WTC11 (cell line): ENCODE data around the gene DSTN. TPM values are rescaled to one million over a fixed set of nuclear protein-coding genes. Genes with fewer than 3 reads are reported as not detected.
A peak's percentile ranks its signal among the peaks of the same experiment; 100 is the strongest.

Experiments
- ATAC-seq: fragments of 200-7000 bp; cut with Tn5 transposase; 2 replicates; pipeline ENCODE4 v1.10.0; 2021; ENCODE audit warnings: mild to moderate bottlenecking, moderate library complexity
- CTCF ChIA-PET: fragments of 300-600 bp; sonication (Branson Sonifier 250); formaldehyde crosslinking; loops from one replicate; lab custom pipeline; 2021; ENCODE audit warnings: antibody characterized with exemption; lab: Charles Lee
- POLR2A ChIA-PET: fragments of 350-600 bp; sonication (Branson Sonifier 250); formaldehyde crosslinking; loops from one replicate; lab custom pipeline; 2021; ENCODE audit warnings: antibody characterized with exemption; lab: Charles Lee
- DNase-seq: peaks from one replicate; pipeline ENCODE4 v3.0.0; 2021; ENCODE audit warnings: low spot score
- H3K27ac Mint-ChIP-seq: 2 replicates; pipeline ENCODE4 v1.8.0; 2021; ENCODE audit warnings: mixed read lengths
- H3K27me3 Mint-ChIP-seq: 2 replicates; pipeline ENCODE4 v1.8.0; 2021; ENCODE audit warnings: low read depth, mild to moderate bottlenecking, moderate library complexity, mixed read lengths
- H3K36me3 Mint-ChIP-seq: 2 replicates; pipeline ENCODE4 v1.8.0; 2021; ENCODE audit warnings: mixed read lengths
- H3K4me1 Mint-ChIP-seq: 2 replicates; pipeline ENCODE4 v1.8.0; 2022; ENCODE audit warnings: mixed read lengths
- H3K4me3 Mint-ChIP-seq: 2 replicates; pipeline ENCODE4 v1.8.0; 2021; ENCODE audit warnings: mild to moderate bottlenecking, moderate library complexity, mixed read lengths
- H3K9me3 Mint-ChIP-seq: 2 replicates; pipeline ENCODE4 v1.8.0; 2021; ENCODE audit warnings: mixed read lengths
- ATF1 ChIP-seq: sonication (generic); formaldehyde crosslinking; IDR thresholded peaks from 2 replicates; pipeline ENCODE4 v1.8.1; 2023; ENCODE audit warnings: mild to moderate bottlenecking, moderate library complexity, missing genetic modification reagents
- GABPB1 ChIP-seq: sonication (generic); formaldehyde crosslinking; IDR thresholded peaks from 2 replicates; pipeline ENCODE4 v1.8.1; 2023; ENCODE audit warnings: mild to moderate bottlenecking, missing genetic modification reagents
- JAZF1 ChIP-seq: fragments of 250-450 bp; sonication (Bioruptor Pico); IDR thresholded peaks from 2 replicates; pipeline ENCODE4 v1.9.0; 2021; ENCODE audit warnings: moderate library complexity, mild to moderate bottlenecking, inconsistent platforms
- MXD4 ChIP-seq: fragments of 250-450 bp; sonication (Bioruptor Pico); IDR thresholded peaks from 2 replicates; pipeline ENCODE4 v1.8.0; 2021; ENCODE audit warnings: mild to moderate bottlenecking, moderate library complexity, borderline replicate concordance
- NFYB ChIP-seq: sonication (generic); formaldehyde crosslinking; conservative IDR thresholded peaks from 2 replicates; pipeline ENCODE4 v1.8.0; 2022; ENCODE audit warnings: low read depth, missing genetic modification reagents
- ZNF138 ChIP-seq: sonication (generic); formaldehyde crosslinking; conservative IDR thresholded peaks from 2 replicates; pipeline ENCODE4 v1.8.1; 2022; ENCODE audit warnings: mild to moderate bottlenecking, moderate library complexity, missing genetic modification reagents
- ZNF396 ChIP-seq: fragments of 250-450 bp; sonication (Bioruptor Pico); IDR thresholded peaks from 2 replicates; pipeline ENCODE4 v1.8.0; 2021; ENCODE audit warnings: mild to moderate bottlenecking, moderate library complexity, borderline replicate concordance
- ZNF416 ChIP-seq: fragments of 250-450 bp; sonication (Bioruptor Pico); IDR thresholded peaks from 2 replicates; pipeline ENCODE4 v1.9.0; 2021; ENCODE audit warnings: mild to moderate bottlenecking, inconsistent platforms
- total RNA-seq: library from RNA; stranded (reverse); gene quantifications from 3 replicates; pipeline ENCODE4 v1.2.3, GENCODE V29; 2021
- TF ChIP-seq, protein P1 (sequence below): sonication (generic); formaldehyde crosslinking; IDR thresholded peaks from 2 replicates; pipeline ENCODE4 v1.8.1; 2022; ENCODE audit warnings: low read depth, mild to moderate bottlenecking, moderate library complexity, missing genetic modification reagents, borderline replicate concordance
- TF ChIP-seq, protein P2 (sequence below): sonication (generic); formaldehyde crosslinking; IDR thresholded peaks from 2 replicates; pipeline ENCODE4 v1.8.0; 2022; ENCODE audit warnings: mild to moderate bottlenecking, missing genetic modification reagents
- TF ChIP-seq, protein P3 (sequence below): sonication (generic); formaldehyde crosslinking; conservative IDR thresholded peaks from 2 replicates; pipeline ENCODE4 v1.8.1; 2022; ENCODE audit warnings: mild to moderate bottlenecking, missing genetic modification reagents
- TF ChIP-seq, protein P4 (sequence below): sonication (generic); formaldehyde crosslinking; IDR thresholded peaks from 2 replicates; pipeline ENCODE4 v1.8.0; 2022; ENCODE audit warnings: mild to moderate bottlenecking, missing genetic modification reagents
- TF ChIP-seq, protein P5 (sequence below): sonication (generic); formaldehyde crosslinking; IDR thresholded peaks from 2 replicates; pipeline ENCODE4 v1.8.0; 2022; ENCODE audit warnings: mild to moderate bottlenecking, missing genetic modification reagents
- TF ChIP-seq, protein P6 (sequence below): sonication (generic); formaldehyde crosslinking; IDR thresholded peaks from 2 replicates; pipeline ENCODE4 v1.8.1; 2023; ENCODE audit warnings: mild to moderate bottlenecking, missing genetic modification reagents, moderate library complexity

DSTN gene
- total RNA-seq, 1 experiment from 2014 or later: 153 TPM

DNA sequence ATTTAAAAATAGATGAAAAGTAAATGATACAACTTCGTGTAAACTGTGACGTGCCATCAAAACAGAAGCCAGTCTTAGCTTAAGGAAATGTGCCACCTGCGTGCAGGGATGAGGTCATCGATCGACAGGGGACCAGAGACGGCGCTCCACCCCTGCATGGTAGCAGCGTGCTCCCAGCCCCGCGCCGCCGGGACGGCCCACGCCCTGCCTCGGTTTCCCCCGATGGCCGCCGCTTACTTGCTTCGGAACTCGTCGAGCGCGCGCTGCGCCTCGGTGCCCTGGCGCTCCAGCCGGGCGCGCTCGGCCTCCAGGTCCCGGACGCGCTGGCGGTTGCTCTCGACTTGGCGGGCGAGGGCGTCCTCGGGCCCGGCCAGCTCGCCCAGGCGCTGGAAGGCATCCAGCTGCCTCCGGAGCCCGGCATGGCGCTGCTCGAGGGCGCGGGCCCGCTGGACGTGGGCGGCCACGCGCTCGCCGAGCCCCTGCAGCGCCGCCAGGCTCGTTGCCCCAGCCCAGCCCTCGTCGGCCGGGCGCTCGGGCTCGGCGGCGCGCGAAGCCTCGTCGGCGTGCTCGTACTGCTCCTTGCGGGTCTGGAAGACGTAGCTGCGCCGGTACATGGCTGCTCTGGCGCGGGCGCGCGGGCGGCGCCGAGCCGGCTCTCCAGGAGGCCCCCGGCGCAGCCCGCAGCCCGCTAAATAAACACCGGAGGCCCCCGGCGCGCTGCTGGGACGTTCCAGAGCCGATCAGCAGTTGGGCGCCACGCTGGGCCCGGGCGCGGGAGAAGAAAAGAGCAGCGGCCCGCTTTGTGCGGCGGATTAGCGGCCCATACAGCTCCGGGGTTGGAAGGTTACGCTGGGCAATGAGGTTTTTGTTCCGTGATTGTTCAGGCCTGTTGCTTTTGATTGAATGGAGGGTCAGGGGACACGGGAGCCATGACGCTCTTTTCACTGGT, 38.9 kb upstream of the DSTN start, which contains the start of gene BFSP1 (continued):
- TF ChIP-seq, protein P1, sequence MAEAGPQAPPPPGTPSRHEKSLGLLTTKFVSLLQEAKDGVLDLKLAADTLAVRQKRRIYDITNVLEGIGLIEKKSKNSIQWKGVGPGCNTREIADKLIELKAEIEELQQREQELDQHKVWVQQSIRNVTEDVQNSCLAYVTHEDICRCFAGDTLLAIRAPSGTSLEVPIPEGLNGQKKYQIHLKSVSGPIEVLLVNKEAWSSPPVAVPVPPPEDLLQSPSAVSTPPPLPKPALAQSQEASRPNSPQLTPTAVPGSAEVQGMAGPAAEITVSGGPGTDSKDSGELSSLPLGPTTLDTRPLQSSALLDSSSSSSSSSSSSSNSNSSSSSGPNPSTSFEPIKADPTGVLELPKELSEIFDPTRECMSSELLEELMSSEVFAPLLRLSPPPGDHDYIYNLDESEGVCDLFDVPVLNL (CRISPR knock-in tag): no peak
- no peak for TF ChIP-seq ZNF396 (CRISPR knock-in tag)
- TF ChIP-seq, protein P2, sequence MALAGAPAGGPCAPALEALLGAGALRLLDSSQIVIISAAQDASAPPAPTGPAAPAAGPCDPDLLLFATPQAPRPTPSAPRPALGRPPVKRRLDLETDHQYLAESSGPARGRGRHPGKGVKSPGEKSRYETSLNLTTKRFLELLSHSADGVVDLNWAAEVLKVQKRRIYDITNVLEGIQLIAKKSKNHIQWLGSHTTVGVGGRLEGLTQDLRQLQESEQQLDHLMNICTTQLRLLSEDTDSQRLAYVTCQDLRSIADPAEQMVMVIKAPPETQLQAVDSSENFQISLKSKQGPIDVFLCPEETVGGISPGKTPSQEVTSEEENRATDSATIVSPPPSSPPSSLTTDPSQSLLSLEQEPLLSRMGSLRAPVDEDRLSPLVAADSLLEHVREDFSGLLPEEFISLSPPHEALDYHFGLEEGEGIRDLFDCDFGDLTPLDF (CRISPR knock-in tag): 0 out of 2 replicates have a peak, but pooled peaks have one; percentile 27

DNA sequence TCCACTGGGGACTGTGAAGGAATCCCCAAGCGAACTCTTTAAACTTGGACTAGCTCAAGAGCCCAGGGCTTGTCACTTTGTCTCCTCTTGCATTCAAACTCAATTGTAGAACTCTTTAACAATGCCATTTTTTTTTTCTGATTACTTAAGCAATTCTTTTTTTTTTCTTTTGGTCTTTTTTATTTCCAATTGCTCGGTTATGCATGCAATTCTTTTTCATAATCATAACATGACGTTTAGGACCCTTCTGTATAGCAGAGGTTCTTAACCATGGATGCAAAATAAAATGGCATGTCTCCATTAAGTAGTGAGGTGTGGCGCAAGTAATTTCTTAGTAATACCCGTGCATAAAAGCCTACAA, 38.2 kb upstream of the DSTN start:
- Mint-ChIP-seq H3K4me1 (peaks cover 26% of the 10 kb centered on the region), H3K9me3 (peaks cover 4% of the 10 kb centered on the region), H3K27ac (peak overlapping the region; percentile 85; the same call in 1 of the 2 replicates), H3K4me3 (peak overlapping the region; percentile 82), H3K36me3 (peaks cover 2% of the 10 kb centered on the region), H3K27me3 (peaks cover 22% of the 10 kb centered on the region)
- CTCF ChIA-PET: interaction anchor here (0.6 to 2.2 kb wide), 9 partner anchors 9 to 150 kb away, joined by 3 to 11 read pairs (median 4); partner anchors contain the start of gene DSTN
- ATAC-seq (no peak), DNase-seq (no peak)
- TF ChIP-seq ZNF138 (CRISPR knock-in tag) (no peak), MXD4 (no peak), ATF1 (CRISPR knock-in tag) (no peak), ZNF416 (no peak)
- TF ChIP-seq, protein P3, sequence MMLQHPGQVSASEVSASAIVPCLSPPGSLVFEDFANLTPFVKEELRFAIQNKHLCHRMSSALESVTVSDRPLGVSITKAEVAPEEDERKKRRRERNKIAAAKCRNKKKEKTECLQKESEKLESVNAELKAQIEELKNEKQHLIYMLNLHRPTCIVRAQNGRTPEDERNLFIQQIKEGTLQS (CRISPR knock-in tag): no peak
- POLR2A ChIA-PET: interaction anchor here (1.8 kb wide), 1 partner anchor 39 kb away, joined by 12 read pairs; the partner anchor contains the start of gene DSTN

DNA sequence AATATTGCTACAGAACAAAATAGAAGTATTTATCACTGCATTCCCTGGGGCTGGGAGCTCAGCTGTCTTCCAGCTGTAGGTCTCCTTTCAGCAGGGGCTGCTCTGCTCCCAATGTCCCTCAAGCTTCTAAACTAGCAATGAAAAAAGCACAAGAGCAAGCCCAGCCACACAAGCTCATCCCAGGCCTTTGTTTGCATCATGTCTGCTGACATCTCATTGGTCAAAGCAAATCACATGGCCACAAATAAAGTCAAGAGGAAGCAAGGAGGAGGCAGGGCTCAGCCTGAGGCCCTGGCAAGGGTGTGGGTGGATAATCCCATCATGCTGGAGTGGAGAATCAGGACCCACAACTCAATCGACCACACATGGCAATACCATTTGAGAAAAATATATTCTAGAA, 36.5 kb upstream of the DSTN start:
- 0 out of 2 replicates have a peak, but pooled peaks have one; percentile 42 for TF ChIP-seq GABPB1 (CRISPR knock-in tag)
- TF ChIP-seq, protein P4, sequence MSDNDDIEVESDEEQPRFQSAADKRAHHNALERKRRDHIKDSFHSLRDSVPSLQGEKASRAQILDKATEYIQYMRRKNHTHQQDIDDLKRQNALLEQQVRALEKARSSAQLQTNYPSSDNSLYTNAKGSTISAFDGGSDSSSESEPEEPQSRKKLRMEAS: 0 out of 2 replicates have a peak, but pooled peaks have one; percentile 29
- no peak for TF ChIP-seq JAZF1 (CRISPR knock-in tag)
- no peak for TF ChIP-seq ZNF138 (CRISPR knock-in tag)
- TF ChIP-seq, protein P5, sequence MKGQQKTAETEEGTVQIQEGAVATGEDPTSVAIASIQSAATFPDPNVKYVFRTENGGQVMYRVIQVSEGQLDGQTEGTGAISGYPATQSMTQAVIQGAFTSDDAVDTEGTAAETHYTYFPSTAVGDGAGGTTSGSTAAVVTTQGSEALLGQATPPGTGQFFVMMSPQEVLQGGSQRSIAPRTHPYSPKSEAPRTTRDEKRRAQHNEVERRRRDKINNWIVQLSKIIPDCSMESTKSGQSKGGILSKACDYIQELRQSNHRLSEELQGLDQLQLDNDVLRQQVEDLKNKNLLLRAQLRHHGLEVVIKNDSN (CRISPR knock-in tag): peak; percentile 89
- TF ChIP-seq NFYB (CRISPR knock-in tag): peak; percentile 62
- TF ChIP-seq, protein P6, sequence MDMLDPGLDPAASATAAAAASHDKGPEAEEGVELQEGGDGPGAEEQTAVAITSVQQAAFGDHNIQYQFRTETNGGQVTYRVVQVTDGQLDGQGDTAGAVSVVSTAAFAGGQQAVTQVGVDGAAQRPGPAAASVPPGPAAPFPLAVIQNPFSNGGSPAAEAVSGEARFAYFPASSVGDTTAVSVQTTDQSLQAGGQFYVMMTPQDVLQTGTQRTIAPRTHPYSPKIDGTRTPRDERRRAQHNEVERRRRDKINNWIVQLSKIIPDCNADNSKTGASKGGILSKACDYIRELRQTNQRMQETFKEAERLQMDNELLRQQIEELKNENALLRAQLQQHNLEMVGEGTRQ: peak; percentile 95
- no peak overlapping the region for H3K4me3 Mint-ChIP-seq
- ATAC-seq (peak; percentile 25), DNase-seq (no peak)
- peak overlapping the region; percentile 29; the same call in 1 of the 2 replicates for H3K27ac Mint-ChIP-seq
- H3K9me3 Mint-ChIP-seq: peaks cover 4% of the 10 kb centered on the region
- POLR2A ChIA-PET: interaction anchor here (1.5 kb wide), 1 partner anchor 36 kb away, joined by 6 read pairs; the partner anchor contains the start of gene DSTN
- H3K36me3 Mint-ChIP-seq: peaks cover 4% of the 10 kb centered on the region
- CTCF ChIA-PET: interaction anchor here (0.6 to 1.8 kb wide), 8 partner anchors 28 to 608 kb away, joined by 3 to 5 read pairs (median 3); partner anchors contain the start of gene DSTN
- peaks cover 22% of the 10 kb centered on the region for H3K27me3 Mint-ChIP-seq
- H3K4me1 Mint-ChIP-seq: peaks cover 31% of the 10 kb centered on the region
